Measurements from ENCODE around the gene CITED2. TPM values are rescaled to one million over a fixed set of nuclear protein-coding genes. Genes with fewer than 3 reads are reported as not detected.

The CITED2 gene
- total RNA-seq, 4 donors from 2014 or later: 67.7 to 122 (median 83.1) TPM

DNA sequence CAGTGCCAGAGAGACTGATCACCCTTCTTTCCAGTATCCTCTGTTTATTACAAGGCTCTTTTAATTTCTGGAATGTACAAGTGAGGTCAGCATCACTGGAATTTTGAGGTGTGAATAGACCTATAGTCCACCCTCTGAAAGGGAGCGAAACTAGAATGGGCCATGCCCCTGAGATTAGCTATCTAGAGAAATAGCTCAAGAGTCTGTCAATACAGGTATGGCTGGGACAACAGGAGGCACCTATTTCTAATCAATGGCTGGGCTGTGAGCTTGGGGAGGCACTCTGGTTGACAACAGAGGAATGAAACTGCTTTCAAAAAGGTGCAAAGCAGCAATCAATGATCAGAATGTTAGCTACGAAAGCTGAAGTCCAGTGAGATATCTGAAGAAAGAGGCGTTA, 17.3 kb upstream of the CITED2 start:
- DNase-seq: no peak
- H3K27me3 ChIP-seq: no peaks in the 10 kb centered on the region
- no peaks in the 10 kb centered on the region for H3K9me3 ChIP-seq
- no peaks in the 10 kb centered on the region for H3K36me3 ChIP-seq
- H3K4me3 ChIP-seq: no peak overlapping the region
- H3K4me1 ChIP-seq: peaks cover 0 to 4% (median 2%) of the 10 kb centered on the region in 4 donors
- TF ChIP-seq, protein P1, sequence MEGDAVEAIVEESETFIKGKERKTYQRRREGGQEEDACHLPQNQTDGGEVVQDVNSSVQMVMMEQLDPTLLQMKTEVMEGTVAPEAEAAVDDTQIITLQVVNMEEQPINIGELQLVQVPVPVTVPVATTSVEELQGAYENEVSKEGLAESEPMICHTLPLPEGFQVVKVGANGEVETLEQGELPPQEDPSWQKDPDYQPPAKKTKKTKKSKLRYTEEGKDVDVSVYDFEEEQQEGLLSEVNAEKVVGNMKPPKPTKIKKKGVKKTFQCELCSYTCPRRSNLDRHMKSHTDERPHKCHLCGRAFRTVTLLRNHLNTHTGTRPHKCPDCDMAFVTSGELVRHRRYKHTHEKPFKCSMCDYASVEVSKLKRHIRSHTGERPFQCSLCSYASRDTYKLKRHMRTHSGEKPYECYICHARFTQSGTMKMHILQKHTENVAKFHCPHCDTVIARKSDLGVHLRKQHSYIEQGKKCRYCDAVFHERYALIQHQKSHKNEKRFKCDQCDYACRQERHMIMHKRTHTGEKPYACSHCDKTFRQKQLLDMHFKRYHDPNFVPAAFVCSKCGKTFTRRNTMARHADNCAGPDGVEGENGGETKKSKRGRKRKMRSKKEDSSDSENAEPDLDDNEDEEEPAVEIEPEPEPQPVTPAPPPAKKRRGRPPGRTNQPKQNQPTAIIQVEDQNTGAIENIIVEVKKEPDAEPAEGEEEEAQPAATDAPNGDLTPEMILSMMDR (IDR thresholded peaks at IDR 0.05): no peak
- TF ChIP-seq POLR2A (IDR thresholded peaks at IDR 0.05): no peak
- no peak overlapping the region for H3K27ac ChIP-seq

DNA sequence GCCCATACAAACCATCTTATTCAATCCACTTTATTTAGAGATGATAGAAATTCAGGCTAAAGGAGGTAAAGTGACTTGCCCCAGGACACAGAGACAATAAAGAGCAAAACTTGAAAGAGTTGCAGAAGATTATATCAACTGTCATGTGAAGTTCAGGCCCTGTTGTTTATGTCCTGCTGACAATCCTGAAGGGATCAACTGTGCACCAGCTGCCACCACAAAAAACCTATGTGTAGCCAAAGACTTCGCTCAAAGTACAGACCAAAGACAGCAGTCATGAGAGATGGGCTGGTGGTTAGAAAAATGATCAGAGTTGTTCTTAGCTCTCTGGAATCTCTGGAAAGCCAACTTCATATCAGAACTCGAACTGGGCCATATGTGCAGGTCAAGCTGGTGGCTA, 16.0 kb upstream of the CITED2 start:
- no peak for DNase-seq
- TF ChIP-seq POLR2A (IDR thresholded peaks at IDR 0.05): no peak
- TF ChIP-seq, protein P1 (IDR thresholded peaks at IDR 0.05): no peak
- Histone ChIP-seq H3K4me1 (peaks cover 0 to 4% (median 2%) of the 10 kb centered on the region in 4 donors), H3K4me3 (no peak overlapping the region), H3K36me3 (no peaks in the 10 kb centered on the region), H3K27me3 (no peaks in the 10 kb centered on the region), H3K9me3 (no peaks in the 10 kb centered on the region), H3K27ac (no peak overlapping the region)

DNA sequence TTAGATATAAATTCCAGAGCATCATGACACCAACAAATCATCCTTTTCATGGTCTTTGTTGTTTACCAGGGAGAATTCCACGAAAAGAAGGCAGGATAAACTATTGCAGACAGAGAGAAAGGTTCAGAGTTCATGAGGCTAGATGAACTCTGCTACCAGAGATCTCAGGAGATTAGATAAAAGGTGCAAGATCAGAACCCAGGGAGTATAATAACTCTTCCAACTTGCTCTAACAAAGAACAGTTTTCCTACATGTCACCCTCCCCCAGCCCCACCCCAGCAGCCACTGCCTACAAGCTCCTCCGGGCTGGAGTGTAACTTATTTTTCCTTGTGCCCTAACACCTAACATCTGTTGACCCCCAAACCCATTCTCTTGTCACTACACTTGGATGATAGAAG, 13.9 kb upstream of the CITED2 start:
- no peaks in the 10 kb centered on the region for H3K27me3 ChIP-seq
- H3K4me1 ChIP-seq: peaks cover 0 to 4% (median 1%) of the 10 kb centered on the region in 4 donors
- peak overlapping the region in 1 of 4 donors; percentile 40 for H3K27ac ChIP-seq
- DNase-seq: peak in 2 of 3 donors; percentile 66 to 72
- H3K4me3 ChIP-seq: no peak overlapping the region
- H3K9me3 ChIP-seq: no peaks in the 10 kb centered on the region
- H3K36me3 ChIP-seq: no peaks in the 10 kb centered on the region
- no peak for TF ChIP-seq POLR2A (IDR thresholded peaks at IDR 0.05)
- TF ChIP-seq, protein P1 (IDR thresholded peaks at IDR 0.05): no peak

DNA sequence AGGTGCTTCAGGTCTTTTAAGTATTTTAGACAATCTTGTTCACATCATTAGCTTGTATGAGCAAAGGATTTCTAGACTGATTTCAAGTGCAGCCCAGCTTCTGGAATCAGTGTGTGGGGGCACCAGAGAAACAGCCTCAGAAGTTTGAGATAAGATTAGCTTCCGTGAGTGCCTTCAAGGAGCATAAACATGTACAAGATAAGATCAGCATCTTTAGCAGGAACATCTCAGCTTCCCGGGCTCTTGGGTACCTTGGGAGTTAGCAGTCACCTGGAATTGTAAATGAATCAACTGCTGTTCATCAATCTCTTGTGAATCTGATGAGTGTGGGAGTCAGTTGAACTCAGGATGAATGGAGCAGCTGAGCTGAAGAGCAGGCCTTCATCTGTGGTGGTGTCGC, 12.0 kb upstream of the CITED2 start:
- H3K36me3 ChIP-seq: no peaks in the 10 kb centered on the region
- TF ChIP-seq POLR2A (IDR thresholded peaks at IDR 0.05): no peak
- TF ChIP-seq, protein P1 (IDR thresholded peaks at IDR 0.05): no peak
- no peaks in the 10 kb centered on the region for H3K9me3 ChIP-seq
- H3K4me1 ChIP-seq: peaks cover 0 to 4% (median 0%) of the 10 kb centered on the region in 4 donors
- H3K27ac ChIP-seq: no peak overlapping the region
- H3K4me3 ChIP-seq: no peak overlapping the region
- no peak for DNase-seq
- no peaks in the 10 kb centered on the region for H3K27me3 ChIP-seq

DNA sequence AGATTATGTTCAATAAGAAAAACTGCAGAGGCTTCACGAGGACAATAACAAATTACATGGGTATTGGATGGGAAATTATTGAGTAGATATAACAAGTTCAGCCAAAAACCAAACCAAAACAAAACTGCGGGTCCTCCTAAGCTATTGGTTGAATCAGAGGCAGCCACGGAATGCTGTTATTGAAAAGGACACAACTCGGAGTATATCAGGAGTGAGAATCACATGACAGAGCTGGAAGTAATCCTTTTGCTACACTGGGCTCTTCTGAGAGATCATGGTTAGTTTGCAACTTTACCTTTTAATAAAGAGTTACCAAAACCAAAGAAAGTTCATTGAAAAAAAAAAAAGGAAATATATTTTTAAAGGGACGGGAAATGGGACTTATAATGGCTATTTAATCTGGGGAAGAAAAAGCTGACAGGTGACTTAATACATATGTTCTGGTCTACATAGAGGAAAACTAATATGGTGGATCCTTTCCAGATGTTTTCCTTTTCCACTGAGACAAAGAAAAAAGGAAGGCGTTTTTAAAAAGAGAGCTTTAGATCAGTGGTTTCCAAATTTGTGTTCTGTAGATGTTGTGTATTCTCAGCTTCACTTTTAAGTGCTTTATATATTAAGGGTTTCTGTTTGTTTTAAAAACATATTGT, 6.9 kb upstream of the CITED2 start:
- Histone ChIP-seq H3K27ac (no peak overlapping the region), H3K27me3 (no peaks in the 10 kb centered on the region), H3K4me1 (peaks cover 0 to 2% (median 0%) of the 10 kb centered on the region in 4 donors), H3K4me3 (no peak overlapping the region), H3K36me3 (no peaks in the 10 kb centered on the region), H3K9me3 (no peaks in the 10 kb centered on the region)
- no peak for DNase-seq
- TF ChIP-seq, protein P1 (IDR thresholded peaks at IDR 0.05): no peak
- no peak for TF ChIP-seq POLR2A (IDR thresholded peaks at IDR 0.05)
